GM19328 (cell line): Measurements from ENCODE around the gene PITPNC1.
"Not testable (repeated sequence)": the region's sequence is repeated elsewhere in the genome, so short reads cannot be mapped to it uniquely, and the experiment has no call there.

Experiments used
- ATAC-seq: cut with Tn5 transposase; IDR thresholded peaks from one replicate; pipeline ENCODE4 v1.9.1; 2021; ENCODE audit warnings: mild to moderate bottlenecking, moderate library complexity; ENCODE audit not compliant: unreplicated experiment

PITPNC1 gene

GRCh38 chr17:67480959-67481358 is 103.9 kb downstream of the PITPNC1 start:
- not testable (repeated sequence) for ATAC-seq

GRCh38 chr17:67481808-67482207 is 104.7 kb downstream of the PITPNC1 start:
- ATAC-seq = no peak

GRCh38 chr17:67482764-67483163 is 105.7 kb downstream of the PITPNC1 start:
- ATAC-seq = no peak

GRCh38 chr17:67484261-67484660 is 107.2 kb downstream of the PITPNC1 start:
- no peak for ATAC-seq

- no peak for ATAC-seq
These were observed 108.6 kb downstream of the PITPNC1 start for GRCh38 chr17:67485666-67486065.

- no peak for ATAC-seq
These were observed 110.4 kb downstream of the PITPNC1 start for GRCh38 chr17:67487506-67487905.

GRCh38 chr17:67488161-67488560 is 111.1 kb downstream of the PITPNC1 start:
- ATAC-seq = no peak

- no peak for ATAC-seq
These were observed 111.7 kb downstream of the PITPNC1 start for GRCh38 chr17:67488768-67489167.

- ATAC-seq = no peak
These were observed 112.2 kb downstream of the PITPNC1 start for GRCh38 chr17:67489273-67489672.

GRCh38 chr17:67490471-67490870 is 113.4 kb downstream of the PITPNC1 start:
- no peak for ATAC-seq

GRCh38 chr17:67491009-67491680 is 114.1 kb downstream of the PITPNC1 start:
- no peak for ATAC-seq

GRCh38 chr17:67491681-67492024 is 114.6 kb downstream of the PITPNC1 start:
- ATAC-seq = no peak

- ATAC-seq = no peak
These were observed 115.2 kb downstream of the PITPNC1 start for GRCh38 chr17:67492251-67492740.

- no peak for ATAC-seq
These were observed 115.9 kb downstream of the PITPNC1 start for GRCh38 chr17:67492824-67493517.

GRCh38 chr17:67493812-67494211 is 116.7 kb downstream of the PITPNC1 start:
- no peak for ATAC-seq

GRCh38 chr17:67495534-67495933 is 118.5 kb downstream of the PITPNC1 start:
- ATAC-seq = not testable (repeated sequence)

GRCh38 chr17:67496286-67496685 is 119.2 kb downstream of the PITPNC1 start:
- no peak for ATAC-seq

GRCh38 chr17:67499685-67500084 is 122.6 kb downstream of the PITPNC1 start:
- no peak for ATAC-seq

- ATAC-seq = no peak
These were observed 123.2 kb downstream of the PITPNC1 start for GRCh38 chr17:67500261-67500660.

- ATAC-seq = no peak
These were observed 123.7 kb downstream of the PITPNC1 start for GRCh38 chr17:67500677-67501300.

- no peak for ATAC-seq
These were observed 125.1 kb downstream of the PITPNC1 start for GRCh38 chr17:67502151-67502550.

GRCh38 chr17:67503184-67503583 is 126.1 kb downstream of the PITPNC1 start:
- ATAC-seq = no peak
